ENCODE measurements around the gene RPS6KA3.

- TF ChIP-seq, protein P1, sequence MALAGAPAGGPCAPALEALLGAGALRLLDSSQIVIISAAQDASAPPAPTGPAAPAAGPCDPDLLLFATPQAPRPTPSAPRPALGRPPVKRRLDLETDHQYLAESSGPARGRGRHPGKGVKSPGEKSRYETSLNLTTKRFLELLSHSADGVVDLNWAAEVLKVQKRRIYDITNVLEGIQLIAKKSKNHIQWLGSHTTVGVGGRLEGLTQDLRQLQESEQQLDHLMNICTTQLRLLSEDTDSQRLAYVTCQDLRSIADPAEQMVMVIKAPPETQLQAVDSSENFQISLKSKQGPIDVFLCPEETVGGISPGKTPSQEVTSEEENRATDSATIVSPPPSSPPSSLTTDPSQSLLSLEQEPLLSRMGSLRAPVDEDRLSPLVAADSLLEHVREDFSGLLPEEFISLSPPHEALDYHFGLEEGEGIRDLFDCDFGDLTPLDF (CRISPR knock-in tag; IDR thresholded peaks at IDR 0.05), result no peak
- no peak for TF ChIP-seq ARID2 (IDR thresholded peaks at IDR 0.05)
- no peak for TF ChIP-seq RBM14 (IDR thresholded peaks at IDR 0.05; ENCODE audit: borderline replicate concordance, insufficient read depth, low read depth, low read length)
- TF ChIP-seq ZBTB26 (CRISPR knock-in tag; IDR thresholded peaks at IDR 0.05), result no peak
- no peak for TF ChIP-seq EZH2 (IDR thresholded peaks at IDR 0.05; ENCODE audit: borderline replicate concordance, low read depth, low read length)
- TF ChIP-seq CTCF (IDR thresholded peaks at IDR 0.05 in 2 of 3, conservative IDR thresholded peaks at IDR 0.05 in 1 of 3; ENCODE audit: insufficient read depth in 2 of 3, low read depth in 1 of 3, low read length in 3 of 3), result no peak
Measured at GRCh38 chrX:20217271-20217670, 49.4 kb downstream of the RPS6KA3 start.
